Colonic mucosa (tissue), 4 donors: Measurements from ENCODE around the gene PPP1R13B. TPM values are rescaled to one million over a fixed set of nuclear protein-coding genes. Genes with fewer than 3 reads are reported as not detected.

Experiments
- DNase-seq: peaks from one replicate; pipeline ENCODE4 v3.0.0-alpha.2; 2020
- H3K27ac ChIP-seq: fragments of 200-600 bp; one replicate; pipeline ENCODE4 v1.8.0; 2021
- H3K27me3 ChIP-seq: fragments of 200-600 bp; one replicate; pipeline ENCODE4 v1.8.0; 2021
- H3K36me3 ChIP-seq: fragments of 200-600 bp; one replicate; pipeline ENCODE4 v1.8.0; 2021
- H3K4me1 ChIP-seq: fragments of 200-600 bp; one replicate; pipeline ENCODE4 v1.8.0; 2021; ENCODE audit warnings: mild to moderate bottlenecking
- H3K4me3 ChIP-seq: fragments of 200-600 bp; one replicate; pipeline ENCODE4 v1.8.0; 2021
- H3K9ac ChIP-seq, 2 donors: one replicate each; pipeline ENCODE4 v1.7.0; 2013; ENCODE audit warnings: control low read depth in 2 of 2, low read depth in 2 of 2, low read length in 2 of 2
- H3K9me3 ChIP-seq: fragments of 200-600 bp; one replicate; pipeline ENCODE4 v1.8.0; 2021
- intact Hi-C: fragments of 100-400 bp; cut with DNase I; formaldehyde crosslinking; loops from one replicate; pipeline ENCODE4 v1.14.1; 2022
- total RNA-seq, 2 donors: library from RNA; stranded (reverse); fragmentation: NEBNext Ultra II Directional in 1 of 2; extraction: Animal tissue kit (Norgen Biotek cat#: 25700) in 1 of 2; gene quantifications; one replicate each; pipeline ENCODE4 v1.2.1, GENCODE V29; 2021
- TF ChIP-seq, protein P1 (sequence below): fragments of 200-600 bp; IDR thresholded peaks from one replicate; pipeline ENCODE4 v1.8.0; 2022; ENCODE audit warnings: antibody characterized with exemption, mild to moderate bottlenecking
- donor health status: healthy.
- donor health status: DM: no; HTN: no; CAD: no.
- donor health status: DM: no; HTN: no; CAD: no.

The PPP1R13B gene
- total RNA-seq, 2 donors from 2014 or later, result 41.1 to 48.3 TPM

DNA sequence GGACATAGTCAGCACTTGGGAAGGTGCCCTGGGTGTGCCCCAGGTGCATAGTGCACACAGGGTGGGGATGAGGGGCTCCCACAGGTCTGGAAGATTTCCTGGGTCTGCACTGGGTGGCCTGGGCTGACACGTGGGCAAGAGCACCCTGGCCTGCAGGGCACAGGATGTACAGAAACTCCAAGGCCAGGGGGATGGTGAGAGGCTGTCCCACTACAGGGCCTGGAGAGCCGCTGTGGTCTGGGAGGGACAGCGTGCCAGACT, 35.8 kb upstream of the PPP1R13B start:
- Histone ChIP-seq H3K9ac (no peak overlapping the region), H3K36me3 (no peaks in the 10 kb centered on the region), H3K27ac (no peak overlapping the region), H3K27me3 (no peaks in the 10 kb centered on the region), H3K4me1 (peaks cover 34% of the 10 kb centered on the region), H3K9me3 (no peaks in the 10 kb centered on the region), H3K4me3 (no peak overlapping the region)
- intact Hi-C loops, result no loop called here
- DNase-seq, result no peak
- TF ChIP-seq, protein P1, sequence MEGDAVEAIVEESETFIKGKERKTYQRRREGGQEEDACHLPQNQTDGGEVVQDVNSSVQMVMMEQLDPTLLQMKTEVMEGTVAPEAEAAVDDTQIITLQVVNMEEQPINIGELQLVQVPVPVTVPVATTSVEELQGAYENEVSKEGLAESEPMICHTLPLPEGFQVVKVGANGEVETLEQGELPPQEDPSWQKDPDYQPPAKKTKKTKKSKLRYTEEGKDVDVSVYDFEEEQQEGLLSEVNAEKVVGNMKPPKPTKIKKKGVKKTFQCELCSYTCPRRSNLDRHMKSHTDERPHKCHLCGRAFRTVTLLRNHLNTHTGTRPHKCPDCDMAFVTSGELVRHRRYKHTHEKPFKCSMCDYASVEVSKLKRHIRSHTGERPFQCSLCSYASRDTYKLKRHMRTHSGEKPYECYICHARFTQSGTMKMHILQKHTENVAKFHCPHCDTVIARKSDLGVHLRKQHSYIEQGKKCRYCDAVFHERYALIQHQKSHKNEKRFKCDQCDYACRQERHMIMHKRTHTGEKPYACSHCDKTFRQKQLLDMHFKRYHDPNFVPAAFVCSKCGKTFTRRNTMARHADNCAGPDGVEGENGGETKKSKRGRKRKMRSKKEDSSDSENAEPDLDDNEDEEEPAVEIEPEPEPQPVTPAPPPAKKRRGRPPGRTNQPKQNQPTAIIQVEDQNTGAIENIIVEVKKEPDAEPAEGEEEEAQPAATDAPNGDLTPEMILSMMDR, result no peak

DNA sequence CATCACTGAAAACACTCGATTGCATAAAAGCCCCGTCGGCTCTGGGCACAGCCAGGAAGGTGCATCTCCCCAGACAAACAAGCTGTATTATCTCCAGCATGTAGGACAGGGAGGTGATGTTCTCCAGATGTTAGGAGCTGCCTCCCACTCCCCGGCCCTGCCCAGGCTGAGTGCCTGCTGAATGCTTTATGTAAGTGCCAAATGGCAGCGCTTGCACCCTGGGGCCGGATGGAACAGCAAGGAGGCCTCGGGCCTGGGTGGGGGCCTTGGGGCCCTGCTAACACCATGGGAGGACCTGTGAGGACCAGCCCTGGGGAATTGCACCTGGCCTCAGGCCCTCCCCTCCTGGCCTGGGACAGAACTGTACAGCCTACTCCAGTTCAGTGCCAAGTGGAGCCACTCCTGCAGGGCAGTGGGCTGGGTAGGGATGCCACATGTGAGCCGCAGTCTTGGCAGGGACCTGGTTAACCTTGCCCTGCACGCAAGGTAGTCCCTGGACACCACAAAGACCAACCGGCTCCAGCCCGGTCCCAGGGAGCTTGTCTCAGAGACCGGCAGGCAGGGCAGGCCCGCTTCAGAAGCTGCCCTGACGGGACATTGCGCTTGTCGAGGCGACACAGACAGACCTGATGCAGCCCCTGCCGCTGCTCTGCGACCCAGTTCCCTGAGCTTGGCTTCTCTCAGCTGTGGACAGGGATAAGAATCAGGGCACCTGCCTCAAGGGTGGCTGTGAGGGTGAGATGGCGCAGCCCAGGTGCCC, 35.3 kb upstream of the PPP1R13B start:
- Histone ChIP-seq H3K9me3 (no peaks in the 10 kb centered on the region), H3K27ac (no peak overlapping the region), H3K4me1 (peaks cover 32% of the 10 kb centered on the region), H3K36me3 (no peaks in the 10 kb centered on the region), H3K27me3 (no peaks in the 10 kb centered on the region), H3K4me3 (no peak overlapping the region), H3K9ac (no peak overlapping the region)
- DNase-seq, result no peak
- intact Hi-C loops, result no loop called here
- TF ChIP-seq, protein P1, result no peak

DNA sequence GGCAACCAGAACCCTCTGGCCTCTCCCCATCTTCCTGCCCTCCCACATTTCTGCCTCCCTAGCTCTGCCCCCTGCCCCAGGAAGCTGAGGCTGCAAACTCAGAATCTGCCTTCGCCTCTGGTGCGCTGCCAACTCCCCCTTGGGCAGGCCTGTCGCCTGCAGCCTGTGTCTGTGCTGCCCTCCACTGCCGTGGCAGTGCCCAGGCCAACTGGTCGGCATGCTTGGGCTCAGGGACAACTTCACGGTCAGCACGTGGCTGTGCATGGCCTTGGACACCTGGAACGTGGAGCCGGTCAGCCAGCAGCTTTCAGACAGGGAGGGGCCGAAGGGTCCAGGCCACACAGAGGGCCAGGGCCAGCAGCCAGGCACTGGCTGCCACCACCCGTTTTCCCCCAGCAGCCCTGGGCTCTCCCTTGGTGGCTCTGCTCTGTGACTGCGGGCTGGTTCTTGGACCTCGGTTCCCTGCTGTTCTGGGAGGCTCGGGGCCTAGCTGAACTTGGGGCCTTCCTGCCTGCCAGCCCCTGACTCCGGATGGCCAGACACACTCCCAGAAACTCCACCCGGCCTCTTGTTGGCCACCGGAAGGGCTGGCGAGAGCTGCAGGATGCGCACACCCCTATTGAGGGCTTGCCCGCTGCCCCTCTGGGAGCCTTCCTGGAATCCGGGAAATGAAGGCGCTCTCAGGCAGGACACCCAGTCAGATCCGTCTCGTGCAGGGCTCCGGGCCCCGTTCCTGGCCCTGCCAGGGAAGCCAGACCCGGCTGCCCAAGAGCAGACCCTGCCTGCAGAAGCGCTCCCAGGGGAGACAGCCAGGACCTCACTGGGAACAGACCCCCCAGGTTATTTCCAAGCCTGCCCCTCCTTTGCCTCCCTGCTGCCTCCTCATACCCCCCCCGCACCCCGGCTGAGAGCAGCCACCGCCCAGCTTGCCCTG, 34.2 kb upstream of the PPP1R13B start:
- Histone ChIP-seq H3K27me3 (no peaks in the 10 kb centered on the region), H3K36me3 (no peaks in the 10 kb centered on the region), H3K4me3 (no peak overlapping the region), H3K9ac (peak overlapping the region; percentile 58 to 84), H3K27ac (peak overlapping the region; percentile 88), H3K9me3 (no peaks in the 10 kb centered on the region), H3K4me1 (peaks cover 28% of the 10 kb centered on the region)
- intact Hi-C loops, result no loop called here
- TF ChIP-seq, protein P1, result no peak
- no peak for DNase-seq

DNA sequence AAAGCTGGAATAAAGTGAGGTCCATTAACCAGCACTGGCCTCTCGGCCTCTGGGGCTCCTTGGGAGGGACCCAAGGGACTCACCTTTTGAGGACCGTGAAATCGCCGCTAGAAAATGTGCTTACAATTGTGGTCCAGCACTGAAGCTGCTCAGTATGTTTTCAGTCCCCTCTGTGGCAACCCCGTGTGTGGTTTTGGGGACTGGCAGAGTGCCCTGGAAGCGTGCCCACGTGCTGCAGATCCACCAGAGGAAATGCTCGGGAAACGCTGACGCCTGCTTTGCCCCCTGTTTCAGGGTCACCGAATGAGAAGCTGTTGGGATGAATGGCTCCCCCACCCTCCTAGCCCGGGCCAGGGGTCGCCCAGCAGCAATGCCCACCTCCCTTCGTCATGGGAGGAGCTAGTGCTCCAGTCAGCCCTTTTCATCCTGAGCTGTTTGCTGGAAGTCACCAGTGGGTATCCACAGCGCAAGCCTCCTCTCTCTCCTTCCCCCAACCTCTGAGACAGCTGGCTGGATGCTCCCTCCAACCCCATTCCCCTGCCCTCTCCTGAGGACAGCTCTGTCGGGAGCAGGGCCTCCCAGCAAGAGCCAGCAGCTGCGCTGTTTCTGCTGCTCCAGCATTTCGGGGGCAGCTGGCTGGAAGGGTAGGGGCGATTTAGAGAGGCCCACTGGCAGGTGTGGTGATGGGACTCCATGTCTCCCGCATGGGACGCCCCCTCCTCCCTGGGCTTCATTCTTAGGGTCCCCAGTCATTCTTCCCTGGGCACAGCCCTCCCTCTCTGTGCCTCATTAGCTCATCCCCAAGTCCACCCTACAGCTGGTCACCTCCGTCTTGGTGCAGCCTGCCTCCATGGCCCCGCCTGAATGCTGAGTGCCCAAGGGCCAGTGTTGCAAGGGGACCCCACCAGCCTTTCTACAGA, 33.2 kb upstream of the PPP1R13B start:
- peak; percentile 79 for DNase-seq
- TF ChIP-seq, protein P1, result no peak
- Histone ChIP-seq H3K36me3 (no peaks in the 10 kb centered on the region), H3K9me3 (no peaks in the 10 kb centered on the region), H3K4me3 (peak overlapping the region; percentile 24), H3K27me3 (no peaks in the 10 kb centered on the region), H3K4me1 (peaks cover 28% of the 10 kb centered on the region), H3K9ac (peak overlapping the region; percentile 58 to 84), H3K27ac (peak overlapping the region; percentile 88)
- intact Hi-C loops, result no loop called here
